Activated T-helper 2 cell treated with anti-CD3 and anti-CD28 coated beads, Interferon-gamma antibody, Interleukin-2, Interleukin-4, amounts not matched to agents 10 μg/mL and 5 μg/mL and 100 μg/mL, durations not matched to agents 14 hours and 24 hours and 36 hours (primary cell): ENCODE measurements around the gene NOP10. TPM values are rescaled to one million over a fixed set of nuclear protein-coding genes. Genes with fewer than 3 reads are reported as not detected.

Experiments used
- DNase-seq: peaks from one replicate; pipeline ENCODE4 v3.0.0; 2021; ENCODE audit warnings: low spot score
- H3K27ac Mint-ChIP-seq: one replicate; pipeline ENCODE4 v1.8.0; 2021; ENCODE audit warnings: mixed read lengths
- H3K27me3 Mint-ChIP-seq: one replicate; pipeline ENCODE4 v1.8.0; 2021; ENCODE audit warnings: low read depth, mixed read lengths
- H3K36me3 Mint-ChIP-seq: one replicate; pipeline ENCODE4 v1.8.0; 2021; ENCODE audit warnings: low read depth, mixed read lengths
- H3K4me1 Mint-ChIP-seq: one replicate; pipeline ENCODE4 v1.8.0; 2021; ENCODE audit warnings: low read depth, mixed read lengths
- H3K4me3 Mint-ChIP-seq: one replicate; pipeline ENCODE4 v1.8.0; 2021; ENCODE audit warnings: low read depth, mild to moderate bottlenecking, moderate library complexity, mixed read lengths
- H3K9me3 Mint-ChIP-seq: one replicate; pipeline ENCODE4 v1.8.0; 2021; ENCODE audit warnings: mixed read lengths
- intact Hi-C: fragments of 100-400 bp; cut with micrococcal nuclease; formaldehyde crosslinking; loops from one replicate; pipeline ENCODE4 v1.15.1; 2023
- total RNA-seq: library from RNA; stranded (reverse); gene quantifications from 2 replicates; pipeline ENCODE4 v1.2.3, GENCODE V29; 2022

The NOP10 gene
- total RNA-seq, 1 donor from 2014 or later: 227 TPM

GRCh38 chr15:34318277-34319079 lies 24.5 kb downstream of the NOP10 start:
- no peak for DNase-seq
- Mint-ChIP-seq H3K27ac (peak overlapping the region; percentile 95), H3K4me3 (peak overlapping the region; percentile 95), H3K4me1 (peaks cover 55% of the 10 kb centered on the region), H3K9me3 (no peaks in the 10 kb centered on the region), H3K36me3 (peaks cover 35% of the 10 kb centered on the region), H3K27me3 (no peaks in the 10 kb centered on the region)
- intact Hi-C loops: loop anchor here (1.0 kb wide), 2 partner anchors 16 to 49 kb away; partner anchors contain the start of gene LPCAT4

- no peak overlapping the region for H3K4me3 Mint-ChIP-seq
- no peaks in the 10 kb centered on the region for H3K27me3 Mint-ChIP-seq
- H3K36me3 Mint-ChIP-seq: peaks cover 24% of the 10 kb centered on the region
- DNase-seq: no peak
- H3K4me1 Mint-ChIP-seq: peaks cover 49% of the 10 kb centered on the region
- intact Hi-C loops: no loop called here
- peak overlapping the region; percentile 21 for H3K27ac Mint-ChIP-seq
- H3K9me3 Mint-ChIP-seq: no peaks in the 10 kb centered on the region
Measured at GRCh38 chr15:34314491-34315490, 28.1 kb downstream of the NOP10 start.

- DNase-seq: no peak
- no peak overlapping the region for H3K27ac Mint-ChIP-seq
- H3K4me3 Mint-ChIP-seq: no peak overlapping the region
- H3K4me1 Mint-ChIP-seq: peaks cover 39% of the 10 kb centered on the region
- intact Hi-C loops: no loop called here
- peaks cover 35% of the 10 kb centered on the region for H3K36me3 Mint-ChIP-seq
- peaks cover 3% of the 10 kb centered on the region for H3K9me3 Mint-ChIP-seq
- no peaks in the 10 kb centered on the region for H3K27me3 Mint-ChIP-seq
Measured at GRCh38 chr15:34311563-34311962, 31.4 kb downstream of the NOP10 start.

GRCh38 chr15:34304613-34305012 lies 38.3 kb downstream of the NOP10 start:
- H3K4me3 Mint-ChIP-seq: no peak overlapping the region
- no peak for DNase-seq
- H3K27me3 Mint-ChIP-seq: no peaks in the 10 kb centered on the region
- H3K36me3 Mint-ChIP-seq: peaks cover 34% of the 10 kb centered on the region
- peaks cover 15% of the 10 kb centered on the region for H3K4me1 Mint-ChIP-seq
- intact Hi-C loops: no loop called here
- H3K9me3 Mint-ChIP-seq: peaks cover 3% of the 10 kb centered on the region
- H3K27ac Mint-ChIP-seq: no peak overlapping the region

- intact Hi-C loops: no loop called here
- no peak overlapping the region for H3K27ac Mint-ChIP-seq
- no peak overlapping the region for H3K4me3 Mint-ChIP-seq
- H3K9me3 Mint-ChIP-seq: no peaks in the 10 kb centered on the region
- H3K36me3 Mint-ChIP-seq: peaks cover 31% of the 10 kb centered on the region
- peaks cover 13% of the 10 kb centered on the region for H3K4me1 Mint-ChIP-seq
- DNase-seq: no peak
- H3K27me3 Mint-ChIP-seq: no peaks in the 10 kb centered on the region
Measured at GRCh38 chr15:34301058-34301457, 41.9 kb downstream of the NOP10 start.

GRCh38 chr15:34297059-34297458 lies 45.9 kb downstream of the NOP10 start:
- Mint-ChIP-seq H3K9me3 (no peaks in the 10 kb centered on the region), H3K27me3 (no peaks in the 10 kb centered on the region), H3K27ac (no peak overlapping the region), H3K36me3 (peaks cover 33% of the 10 kb centered on the region), H3K4me3 (no peak overlapping the region), H3K4me1 (peaks cover 12% of the 10 kb centered on the region)
- intact Hi-C loops: no loop called here
- DNase-seq: no peak

GRCh38 chr15:34292621-34293020 lies 50.3 kb downstream of the NOP10 start:
- Mint-ChIP-seq H3K27me3 (no peaks in the 10 kb centered on the region), H3K4me1 (peaks cover 17% of the 10 kb centered on the region), H3K27ac (no peak overlapping the region), H3K9me3 (peaks cover 10% of the 10 kb centered on the region), H3K4me3 (no peak overlapping the region), H3K36me3 (peaks cover 56% of the 10 kb centered on the region)
- intact Hi-C loops: no loop called here
- DNase-seq: no peak

Other genes with a start within 250 kb of the NOP10 start
- 66.8 and 68.0 TPM in 2 replicates for gene EMC7, start 241.3 kb downstream of the NOP10 start, total RNA-seq
- 3.4 and 3.7 TPM in 2 replicates for gene PGBD4, start 241.1 kb downstream of the NOP10 start, total RNA-seq
- gene KATNBL1, start 133.0 kb downstream of the NOP10 start, total RNA-seq: 42.0 and 42.3 TPM in 2 replicates
- gene EMC4, start 118.1 kb downstream of the NOP10 start, total RNA-seq: 90.4 and 97.3 TPM in 2 replicates
- gene SLC12A6, start 5.4 kb downstream of the NOP10 start, total RNA-seq: 16.6 and 17.0 TPM in 2 replicates
- not detected in 2 replicates for gene NUTM1, start 179 bp upstream of the NOP10 start, total RNA-seq
- 70.9 and 76.1 TPM in 2 replicates for gene LPCAT4, start 24.1 kb upstream of the NOP10 start, total RNA-seq
- 238 and 258 TPM in 2 replicates for gene GOLGA8A, start 94.7 kb upstream of the NOP10 start, total RNA-seq
- gene GOLGA8B, start 240.5 kb upstream of the NOP10 start, total RNA-seq: 215 and 222 TPM in 2 replicates